Stimulated activated CD8-positive, alpha-beta memory T cell treated with anti-CD3 and anti-CD28 coated beads, Interleukin-12 subunit alpha, Interleukin-12 subunit beta, amount 100 ng/mL, for 24 hours (primary cell): Measurements from ENCODE around the gene ADSS1.
"Not testable (repeated sequence)": the region's sequence is repeated elsewhere in the genome, so short reads cannot be mapped to it uniquely, and the experiment has no call there.

ENCODE experiments used
- DNase-seq: peaks from one replicate; pipeline ENCODE4 v3.0.0-alpha.2; 2020; ENCODE audit errors: extremely low read depth

ADSS1 gene

DNA sequence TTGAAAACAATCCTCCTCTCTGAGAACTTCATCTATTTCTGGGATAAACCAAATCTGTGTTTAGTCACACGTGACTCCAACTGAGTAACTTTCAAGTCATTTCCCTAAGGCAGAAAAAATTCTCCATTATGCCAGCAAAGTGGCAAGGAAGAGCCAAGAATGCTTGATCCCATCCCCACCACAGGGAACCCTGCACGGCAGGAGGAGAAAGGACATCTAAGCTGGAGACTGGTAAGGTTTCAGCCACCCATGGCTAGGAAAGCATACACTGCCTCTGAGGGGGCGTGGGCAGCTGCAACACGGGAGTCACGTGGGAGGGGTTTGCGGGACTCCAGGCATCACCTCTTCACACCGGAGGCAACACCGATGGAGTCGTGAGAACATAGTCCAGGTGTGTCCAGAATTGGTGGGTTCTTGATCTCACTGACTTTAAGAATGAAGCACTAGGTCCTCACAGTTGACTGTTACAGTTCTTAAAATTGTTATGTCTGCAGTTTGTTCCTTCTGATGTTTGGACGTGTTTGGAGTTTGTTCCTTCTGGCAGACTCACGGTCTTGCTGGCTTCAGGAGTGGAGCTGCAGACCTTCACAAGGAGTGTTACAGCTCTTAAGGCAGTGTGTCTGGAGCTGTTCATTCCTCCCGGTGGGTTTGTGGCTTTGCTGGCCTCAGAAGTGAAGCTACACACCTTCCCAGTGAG, 26.2 kb downstream of the ADSS1 start:
- no peak for DNase-seq

DNA sequence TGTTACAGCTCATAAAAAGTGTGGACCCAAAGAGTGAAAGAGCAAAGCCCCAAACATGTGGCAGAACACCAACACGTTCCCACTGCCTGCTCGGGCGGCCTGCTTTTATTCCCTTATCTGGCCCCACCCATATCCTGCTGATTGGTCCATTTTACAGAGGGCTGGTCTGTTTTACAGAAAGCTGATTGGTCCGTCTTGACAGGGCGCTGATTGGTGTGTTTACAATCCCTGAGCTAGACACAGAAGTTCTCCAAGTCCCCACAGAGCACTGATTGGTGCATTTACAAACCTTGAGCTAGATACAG, 26.7 kb downstream of the ADSS1 start:
- not testable (repeated sequence) for DNase-seq

DNA sequence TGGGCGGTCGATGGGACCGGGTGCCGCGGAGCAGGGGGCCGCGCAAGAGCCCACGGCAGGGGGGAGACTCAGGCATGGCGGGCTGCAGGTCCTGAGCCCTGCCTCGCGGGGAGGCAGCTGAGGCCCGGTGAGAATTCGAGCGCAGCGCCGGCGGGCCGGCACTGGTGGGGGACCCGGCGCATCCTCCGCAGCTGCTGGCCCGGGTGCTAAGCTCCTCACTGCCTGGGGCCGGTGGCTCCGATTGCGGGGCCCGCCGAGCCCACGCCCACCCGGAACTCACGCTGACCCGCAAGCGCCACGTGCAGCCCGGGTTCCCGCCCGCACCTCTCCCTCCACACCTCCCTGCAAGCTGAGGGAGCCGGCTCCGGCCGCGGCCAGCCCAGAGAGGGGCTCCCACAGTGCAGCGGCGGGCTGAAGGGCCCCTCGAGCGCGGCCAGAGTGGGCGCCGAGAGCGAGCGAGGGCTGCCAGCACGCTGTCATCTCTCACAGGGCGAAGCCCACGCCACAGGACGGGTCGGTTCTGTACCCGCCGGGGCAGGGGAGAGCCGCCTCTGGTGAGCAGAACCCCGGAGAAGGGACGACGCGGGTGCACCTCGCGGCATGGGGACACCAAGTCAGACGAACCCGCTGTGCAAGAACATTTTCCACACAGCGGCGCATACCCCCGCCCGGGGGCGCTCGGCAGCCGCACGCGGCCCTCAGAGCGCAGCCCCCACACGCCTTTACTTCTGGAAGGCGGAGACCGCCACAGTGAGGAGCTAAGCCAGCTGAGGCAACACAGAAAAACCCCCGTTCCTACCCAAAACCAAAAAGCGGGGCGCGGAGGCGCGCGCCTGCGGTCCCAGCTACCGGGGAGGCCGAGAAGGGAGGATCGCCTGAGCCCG, 27.8 kb downstream of the ADSS1 start:
- DNase-seq = no peak

DNA sequence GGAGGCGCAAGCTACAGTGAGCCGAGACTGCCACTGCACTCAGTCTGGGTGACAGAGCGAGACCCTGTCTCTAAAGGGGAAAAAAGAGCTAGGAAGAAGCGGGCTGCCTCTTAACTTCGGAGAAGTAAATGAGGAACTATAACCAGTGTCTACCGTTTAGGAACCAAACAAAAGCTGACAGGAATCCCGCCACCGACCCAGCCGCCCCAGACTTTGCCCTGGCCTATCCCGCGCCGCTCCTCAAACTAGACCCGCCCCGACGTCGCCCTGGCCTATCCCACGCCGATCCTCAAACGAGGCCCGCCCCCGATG, 28.4 kb downstream of the ADSS1 start:
- DNase-seq = no peak

DNA sequence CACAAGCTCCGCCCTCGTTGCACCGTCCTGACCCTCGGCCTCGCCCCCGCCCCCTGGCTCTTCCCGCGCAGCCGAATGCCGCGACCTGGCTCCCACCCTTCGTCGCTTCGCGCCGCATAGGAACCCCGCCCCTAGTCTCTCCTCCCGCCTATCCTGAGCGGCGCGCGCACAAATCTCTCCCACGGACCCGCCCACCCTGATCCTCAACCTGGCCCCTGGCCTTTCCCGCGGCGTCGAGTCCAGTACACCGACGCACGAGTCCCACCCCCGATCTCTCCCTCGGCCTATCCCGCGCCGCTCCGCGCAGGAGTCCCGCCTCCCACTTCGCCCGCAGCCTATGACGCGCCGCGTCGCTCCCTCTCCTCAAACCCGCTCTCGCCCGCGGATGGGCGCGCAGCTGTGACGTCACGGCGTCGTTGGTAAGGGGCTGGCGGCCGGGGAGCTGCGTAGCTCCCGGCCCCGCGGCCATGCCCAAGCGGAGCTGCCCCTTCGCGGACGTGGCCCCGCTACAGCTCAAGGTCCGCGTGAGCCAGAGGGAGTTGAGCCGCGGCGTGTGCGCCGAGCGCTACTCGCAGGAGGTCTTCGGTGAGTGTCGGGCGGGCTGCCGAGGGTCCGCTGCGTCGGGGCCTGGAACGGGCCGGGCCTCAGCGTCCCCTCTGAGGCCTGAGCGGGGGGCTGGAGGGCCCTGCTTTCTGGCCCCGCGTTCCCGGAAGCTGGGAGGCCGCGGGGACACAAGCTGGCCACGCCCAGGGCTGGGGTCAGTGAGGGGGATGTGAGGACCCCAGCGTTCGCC, 28.9 kb downstream of the ADSS1 start, which contains the start of gene SIVA1:
Gene SIVA1 (plus strand): TSS at position 413 of the 793 bp plus-strand sequence. CDS start 55 bp downstream, at position 468.
- peak; percentile 99 for DNase-seq

DNA sequence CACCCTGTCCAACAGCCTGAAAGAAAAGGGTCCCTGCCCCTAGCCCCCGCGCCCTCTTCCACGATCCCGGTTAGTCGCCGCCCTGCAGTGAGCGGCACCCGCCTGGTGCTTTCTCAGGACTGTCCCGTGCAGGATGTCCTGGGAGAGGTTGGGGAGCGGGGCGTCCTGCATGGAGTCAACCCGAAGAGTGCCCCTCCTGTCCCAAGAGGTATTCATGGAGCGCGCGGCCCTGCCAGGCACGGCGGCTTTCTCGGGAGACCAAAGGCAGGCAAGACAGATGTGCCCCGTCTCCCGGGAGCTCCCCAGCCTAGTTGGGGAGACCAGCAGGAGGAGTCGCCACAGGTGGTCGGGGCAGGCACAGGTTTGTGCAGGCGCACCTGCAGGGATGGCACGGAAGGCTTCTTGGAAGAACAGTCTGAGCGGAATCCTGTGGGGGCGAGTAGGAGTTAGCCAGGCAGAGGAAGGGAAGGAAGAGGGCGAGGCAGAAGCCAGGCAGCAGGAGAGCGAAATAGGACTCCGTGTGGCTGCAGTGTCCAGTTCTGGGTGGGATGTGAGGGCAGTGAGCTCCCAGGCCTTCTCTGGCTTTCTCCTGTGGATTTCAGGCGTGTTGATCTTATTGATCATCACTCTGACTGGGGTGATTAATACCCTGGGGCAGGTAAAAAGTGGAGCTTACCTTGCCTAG, 29.6 kb downstream of the ADSS1 start:
- DNase-seq = no peak

DNA sequence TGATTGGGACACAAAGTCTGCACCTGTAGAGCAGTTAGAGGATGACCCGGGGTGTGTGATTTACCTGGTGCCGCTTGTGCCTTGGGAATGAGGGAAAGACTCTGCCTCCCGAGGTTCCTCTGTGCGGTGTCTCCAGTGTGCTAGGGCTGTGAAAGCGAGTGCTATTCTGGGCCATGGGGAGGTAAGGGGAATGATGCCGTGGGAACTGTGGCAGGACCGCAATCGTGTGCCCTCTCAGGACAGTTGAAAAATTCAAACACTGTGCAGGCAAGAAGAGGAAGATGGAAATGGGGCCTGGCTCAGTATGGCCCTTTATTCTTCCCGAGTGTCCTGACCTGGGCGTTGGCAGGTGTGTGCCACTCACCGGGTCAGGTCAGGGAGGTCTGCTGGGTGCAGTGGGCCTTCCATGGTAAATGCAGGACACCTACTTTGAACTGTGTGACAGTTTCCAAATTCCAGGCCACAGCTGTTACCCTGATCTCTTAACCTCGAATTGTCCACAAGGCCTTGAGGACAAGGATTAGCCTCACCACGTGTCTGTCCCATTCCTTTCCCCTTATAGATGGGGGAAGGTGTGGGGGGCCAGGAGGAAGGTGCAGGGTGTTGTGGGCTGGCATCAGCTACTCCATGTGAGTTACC, 30.3 kb downstream of the ADSS1 start:
- no peak for DNase-seq

DNA sequence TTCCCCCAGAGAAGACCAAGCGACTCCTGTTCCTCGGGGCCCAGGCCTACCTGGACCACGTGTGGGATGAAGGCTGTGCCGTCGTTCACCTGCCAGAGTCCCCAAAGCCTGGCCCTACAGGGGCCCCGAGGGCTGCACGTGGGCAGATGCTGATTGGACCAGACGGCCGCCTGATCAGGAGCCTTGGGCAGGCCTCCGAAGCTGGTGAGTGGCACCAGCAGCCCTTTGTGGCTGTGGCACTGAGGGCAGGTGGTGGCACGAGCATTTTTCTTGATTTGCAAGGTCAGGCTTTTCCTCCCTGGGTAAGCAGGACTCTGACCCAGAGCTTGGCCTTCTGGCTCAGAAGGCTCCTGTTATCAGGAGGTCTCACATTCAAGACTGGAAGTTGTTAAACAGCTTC, 31.6 kb downstream of the ADSS1 start:
- DNase-seq = no peak

DNA sequence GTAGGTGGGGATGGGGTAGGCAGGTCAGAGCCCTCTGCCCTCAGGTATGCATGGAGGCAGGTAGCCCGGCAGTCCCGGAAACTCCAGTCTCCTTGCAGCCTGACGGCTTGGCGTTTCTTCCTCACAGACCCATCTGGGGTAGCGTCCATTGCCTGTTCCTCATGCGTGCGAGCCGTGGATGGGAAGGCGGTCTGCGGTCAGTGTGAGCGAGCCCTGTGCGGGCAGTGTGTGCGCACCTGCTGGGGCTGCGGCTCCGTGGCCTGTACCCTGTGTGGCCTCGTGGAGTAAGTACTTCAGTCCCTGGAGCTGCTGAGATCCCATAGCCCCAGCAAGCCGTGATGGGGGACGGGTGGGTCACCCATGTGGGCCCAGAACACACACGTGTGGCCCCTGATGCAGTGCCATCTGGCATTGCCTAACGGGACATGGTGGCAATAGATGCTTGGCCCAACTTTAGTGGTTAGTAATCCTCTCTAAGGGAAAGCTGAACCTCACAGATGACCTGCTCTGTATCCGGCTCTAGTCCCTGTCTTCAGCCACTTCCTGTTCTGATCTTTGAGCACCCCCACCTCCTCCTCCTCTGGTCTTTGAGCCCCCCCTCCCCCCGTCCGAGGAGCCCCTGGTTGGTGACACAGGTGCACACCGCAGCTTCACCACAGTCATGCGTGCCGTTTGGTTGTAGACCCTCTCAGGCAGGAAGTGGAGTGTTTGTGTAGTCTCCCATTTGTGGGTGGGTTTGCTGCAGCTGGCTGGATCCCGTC, 32.6 kb downstream of the ADSS1 start:
- no peak for DNase-seq

DNA sequence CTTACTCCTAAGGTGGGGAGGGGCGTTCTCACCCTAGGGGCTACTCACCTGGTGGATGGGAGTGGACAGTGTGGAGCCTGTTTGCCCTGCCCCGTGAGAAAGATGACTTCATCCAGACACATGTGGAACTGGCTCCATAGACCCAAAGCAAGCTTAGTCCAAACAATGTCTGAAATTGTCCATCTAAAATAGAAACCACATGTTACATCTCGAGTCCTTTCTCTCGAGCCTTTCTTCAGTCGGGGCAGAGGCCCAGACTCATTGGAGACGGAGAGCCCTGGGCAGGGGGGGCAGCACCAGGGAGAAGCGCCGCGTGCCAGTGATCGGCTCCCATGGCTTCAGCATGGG, 33.2 kb downstream of the ADSS1 start:
- no peak for DNase-seq

DNA sequence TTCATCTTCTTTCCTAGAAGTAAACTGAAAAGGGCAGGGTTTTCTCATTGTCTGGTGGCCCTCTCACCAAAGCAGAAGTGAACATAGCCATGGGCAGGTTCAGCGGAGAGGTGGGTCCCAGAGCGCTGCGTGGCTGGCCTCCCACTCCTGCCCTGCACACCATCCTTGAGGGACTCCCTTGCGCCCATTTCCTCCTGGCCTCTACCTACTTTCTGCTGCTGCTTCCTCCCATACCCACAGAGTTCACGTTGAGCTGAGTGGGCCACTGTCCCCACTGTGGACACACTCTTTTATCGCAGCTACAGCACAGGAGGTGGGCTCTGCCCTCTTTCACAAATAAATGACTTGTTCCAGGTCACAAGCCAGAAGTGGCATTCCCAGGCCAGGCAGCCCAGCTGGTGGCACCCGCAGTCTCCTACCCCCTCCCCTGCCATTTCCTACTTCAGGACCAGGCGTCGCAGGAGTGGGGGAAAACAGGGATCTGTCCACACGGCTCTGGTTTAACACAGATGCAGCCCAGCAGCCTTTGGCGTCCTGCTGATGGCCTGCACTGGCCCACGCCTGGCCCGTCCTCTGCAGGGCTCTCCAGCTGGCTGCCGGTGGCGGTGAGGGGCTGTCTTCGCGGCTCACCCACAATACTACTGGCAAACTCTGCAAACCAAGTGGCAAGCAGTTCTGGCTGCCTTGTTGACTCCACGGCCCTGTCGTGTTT, 33.8 kb downstream of the ADSS1 start:
- no peak for DNase-seq

DNA sequence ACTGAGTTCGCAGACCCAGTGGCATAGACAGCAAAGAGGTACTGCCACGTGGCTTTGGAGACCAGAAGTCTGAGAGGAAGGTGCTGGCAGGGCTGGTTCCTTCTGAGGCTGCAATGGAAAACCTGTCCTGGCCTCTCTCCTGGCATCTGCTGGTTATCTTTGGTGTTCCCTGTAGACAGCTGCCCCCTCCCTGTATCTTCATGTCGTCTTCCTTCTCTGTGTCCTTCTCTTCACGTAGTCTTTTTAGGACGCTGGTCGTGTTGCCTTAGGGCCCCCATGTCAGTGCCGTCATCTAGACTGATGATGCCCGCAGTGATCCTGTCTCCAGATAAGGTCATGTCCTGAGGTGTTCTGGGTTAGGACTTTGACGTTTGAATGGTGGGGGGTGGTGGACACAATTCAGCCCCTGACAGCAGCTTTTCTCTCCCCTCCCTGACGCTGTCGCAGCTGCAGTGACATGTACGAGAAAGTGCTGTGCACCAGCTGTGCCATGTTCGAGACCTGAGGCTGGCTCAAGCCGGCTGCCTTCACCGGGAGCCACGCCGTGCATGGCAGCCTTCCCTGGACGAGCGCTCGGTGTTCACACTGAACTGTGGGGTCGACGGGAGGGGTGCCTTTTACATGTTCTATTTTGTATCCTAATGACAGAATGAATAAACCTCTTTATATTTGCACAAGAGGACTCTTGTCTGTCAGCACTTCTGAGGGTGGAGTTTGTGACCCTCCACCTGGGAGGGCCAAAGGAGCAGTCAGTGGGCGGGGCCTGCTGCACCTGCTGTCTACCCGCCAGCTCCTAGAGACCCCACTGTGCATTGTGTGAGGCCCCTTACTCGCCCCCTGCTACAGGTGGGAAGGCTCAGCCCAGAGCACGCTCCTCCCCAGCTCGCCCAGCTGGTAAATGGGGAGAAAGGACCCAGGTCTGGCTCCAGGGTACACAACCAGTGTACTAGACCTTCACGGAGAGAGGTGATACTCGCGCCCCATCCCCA, 35.2 kb downstream of the ADSS1 start:
- no peak for DNase-seq

DNA sequence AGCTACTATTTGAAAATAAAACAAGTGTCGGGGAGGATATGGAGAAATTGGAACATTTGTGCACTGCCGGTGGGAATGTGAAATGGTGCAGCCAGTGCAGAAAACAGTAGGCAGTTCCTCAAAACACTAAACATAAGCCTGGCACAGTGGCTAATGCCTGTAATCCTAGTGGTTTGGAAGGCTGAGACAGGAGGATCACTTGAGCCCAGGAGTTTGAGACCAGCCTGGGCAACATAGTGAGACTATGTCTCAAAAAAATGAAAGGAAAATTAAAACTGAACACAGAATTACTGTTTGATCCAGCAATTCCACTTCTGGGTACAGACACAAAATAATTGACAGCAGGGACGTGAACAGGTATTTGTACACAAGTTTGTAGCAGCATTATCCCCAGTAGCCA, 41.5 kb downstream of the ADSS1 start:
- no peak for DNase-seq

DNA sequence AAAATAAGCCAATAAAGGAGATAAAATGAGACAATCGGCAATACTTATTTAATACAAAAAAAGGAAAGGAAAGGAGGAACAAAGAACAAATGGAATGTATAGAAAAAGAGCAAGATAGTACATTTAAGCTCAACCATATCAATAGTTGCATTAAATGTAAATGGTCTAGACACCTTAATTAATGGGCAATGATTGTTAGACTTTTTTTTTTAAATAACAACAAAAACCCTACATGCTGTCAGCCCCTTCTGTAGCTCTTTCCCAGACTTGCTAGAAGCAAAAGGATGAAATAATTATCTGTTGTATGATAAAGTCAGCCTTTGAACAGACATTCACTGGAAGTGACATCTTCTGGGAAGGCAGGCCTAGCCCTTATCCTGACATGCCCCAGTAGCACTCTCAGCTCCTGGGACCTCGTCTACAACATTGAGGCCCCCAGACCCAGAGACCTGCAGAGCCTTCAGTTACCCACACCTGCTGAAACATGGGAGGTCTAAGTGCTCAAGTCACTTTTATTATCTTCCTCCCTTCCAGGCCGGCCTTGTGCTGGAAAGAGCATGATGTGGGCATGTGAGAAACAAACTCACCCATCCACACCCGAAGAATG, 42.3 kb downstream of the ADSS1 start:
- DNase-seq = no peak

DNA sequence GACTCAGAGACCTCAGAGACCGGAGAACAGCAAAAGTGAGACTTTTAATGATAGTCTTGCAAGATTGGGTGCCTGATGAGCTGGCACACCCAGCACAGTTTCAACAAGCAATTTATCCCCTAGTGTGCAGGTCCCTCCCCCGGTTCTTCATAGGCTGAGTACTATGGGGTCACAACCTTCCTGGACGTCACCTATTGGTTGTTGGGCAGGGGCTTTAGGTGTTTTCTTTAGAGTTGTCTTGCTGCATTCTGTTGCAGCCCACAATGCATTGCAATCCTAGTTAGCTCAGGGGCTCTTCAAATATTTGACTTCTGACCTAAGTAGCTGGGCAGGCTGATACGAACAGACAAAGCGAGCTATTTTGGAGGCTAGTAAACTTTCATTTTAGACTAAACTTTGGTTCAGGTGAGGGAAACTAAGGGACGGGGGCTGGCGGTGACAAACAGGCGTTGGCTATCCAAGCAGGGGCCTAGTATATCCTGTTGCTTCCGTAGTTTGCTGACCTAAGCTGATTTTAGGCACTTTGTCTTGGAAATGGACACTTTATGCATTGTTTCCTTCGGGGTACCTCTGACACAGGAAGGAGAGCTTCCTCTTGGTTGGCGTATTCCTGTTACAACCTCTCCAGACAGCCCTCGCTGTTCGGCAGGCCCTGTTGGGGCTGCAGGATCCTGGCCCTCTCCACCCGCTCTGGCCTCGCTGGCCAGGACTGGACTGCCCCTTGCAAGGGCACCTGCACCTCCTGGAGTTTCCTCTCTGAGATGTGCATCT, 43.0 kb downstream of the ADSS1 start:
- no peak for DNase-seq

DNA sequence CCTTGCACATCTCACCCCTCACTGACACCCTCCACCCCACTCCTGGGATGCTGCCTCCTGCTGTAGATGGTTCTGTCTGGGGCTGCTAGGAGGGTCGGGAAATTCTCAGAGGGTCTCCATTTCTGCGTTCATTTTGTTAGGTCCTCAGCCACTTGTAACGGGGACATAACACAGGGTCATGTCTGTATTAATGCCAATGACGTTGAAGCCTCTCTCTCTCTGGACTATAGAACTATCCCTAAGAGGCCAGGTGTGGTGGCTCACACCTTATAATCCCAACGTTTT, 43.5 kb downstream of the ADSS1 start:
- no peak for DNase-seq

DNA sequence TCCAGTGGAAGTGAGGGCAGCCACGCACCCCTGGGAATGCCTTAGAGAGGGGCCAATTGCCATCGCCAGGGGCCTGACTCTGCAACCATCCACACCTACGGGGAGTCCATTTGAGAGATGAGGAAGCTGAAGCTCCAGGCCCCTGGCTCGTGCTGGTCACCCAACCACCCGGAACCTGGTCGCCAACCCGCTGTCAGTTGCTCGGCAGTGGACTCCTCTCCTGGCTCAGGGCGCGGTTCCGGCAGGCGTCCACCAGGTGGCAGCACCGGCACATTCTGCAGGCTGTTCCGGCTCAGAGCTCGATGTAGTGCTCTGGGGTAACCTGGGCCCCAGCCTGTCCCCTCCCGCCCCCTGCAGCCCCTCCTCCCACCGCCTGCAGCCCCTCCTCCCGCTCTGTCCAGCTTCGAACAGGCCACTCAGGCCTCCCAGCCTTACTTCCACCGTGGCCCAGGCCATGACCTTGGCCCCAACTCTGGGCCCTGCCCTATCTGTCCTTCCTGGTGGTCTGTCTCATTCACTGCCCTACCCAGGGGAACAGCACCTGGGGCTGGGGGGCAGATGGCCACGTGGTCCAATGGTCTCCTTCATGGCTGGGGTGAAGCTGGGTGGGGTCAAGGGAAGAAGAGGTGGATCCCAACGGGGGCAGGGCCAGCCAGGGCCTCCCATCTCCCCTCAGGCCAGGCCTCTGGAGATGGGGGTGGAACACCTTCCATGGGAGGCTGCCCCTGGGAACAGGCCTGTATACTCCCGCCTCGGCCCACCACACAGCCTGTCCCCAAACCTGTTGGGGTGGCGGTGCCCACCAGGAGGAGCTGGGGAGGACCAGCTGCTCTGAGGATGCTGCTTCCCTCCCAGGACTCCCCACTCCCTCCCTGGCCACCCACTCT, 44.7 kb downstream of the ADSS1 start:
- DNase-seq = peak; percentile 67
